Mucosa of rectum (tissue), 2 donors: ENCODE results near the gene TRAPPC2L.

Experiments used
- H3K27ac ChIP-seq, 2 donors: one replicate each; pipeline ENCODE4 v1.7.0; 2013; ENCODE audit warnings: inconsistent platforms in 2 of 2, low read depth in 2 of 2, low read length in 2 of 2
- H3K27me3 ChIP-seq, 2 donors: one replicate each; pipeline ENCODE4 v1.7.0; 2013; ENCODE audit warnings: low read length in 2 of 2; ENCODE audit not compliant: control insufficient read depth in 2 of 2, insufficient read depth in 2 of 2
- H3K36me3 ChIP-seq, 2 donors: one replicate each; pipeline ENCODE4 v1.7.0; 2013; ENCODE audit warnings: low read length in 2 of 2; ENCODE audit not compliant: control insufficient read depth in 2 of 2, insufficient read depth in 2 of 2
- H3K4me1 ChIP-seq, 2 donors: one replicate each; pipeline ENCODE4 v1.7.0; 2013; ENCODE audit warnings: low read length in 2 of 2, mild to moderate bottlenecking in 1 of 2; ENCODE audit not compliant: control insufficient read depth in 2 of 2, insufficient read depth in 2 of 2
- H3K4me3 ChIP-seq, 2 donors: one replicate each; pipeline ENCODE4 v1.7.0; 2013; ENCODE audit warnings: low read length in 2 of 2
- H3K9ac ChIP-seq, 2 donors: one replicate each; pipeline ENCODE4 v1.7.0; 2013; ENCODE audit warnings: low read length in 2 of 2, low read depth in 1 of 2, mild to moderate bottlenecking in 1 of 2
- H3K9me3 ChIP-seq, 2 donors: one replicate each; pipeline ENCODE4 v1.7.0; 2013; ENCODE audit warnings: low read length in 2 of 2; ENCODE audit not compliant: control insufficient read depth in 2 of 2
- donor health status: healthy.
- donor health status: Normal muscosa, but diverticular disease.

Gene TRAPPC2L

DNA sequence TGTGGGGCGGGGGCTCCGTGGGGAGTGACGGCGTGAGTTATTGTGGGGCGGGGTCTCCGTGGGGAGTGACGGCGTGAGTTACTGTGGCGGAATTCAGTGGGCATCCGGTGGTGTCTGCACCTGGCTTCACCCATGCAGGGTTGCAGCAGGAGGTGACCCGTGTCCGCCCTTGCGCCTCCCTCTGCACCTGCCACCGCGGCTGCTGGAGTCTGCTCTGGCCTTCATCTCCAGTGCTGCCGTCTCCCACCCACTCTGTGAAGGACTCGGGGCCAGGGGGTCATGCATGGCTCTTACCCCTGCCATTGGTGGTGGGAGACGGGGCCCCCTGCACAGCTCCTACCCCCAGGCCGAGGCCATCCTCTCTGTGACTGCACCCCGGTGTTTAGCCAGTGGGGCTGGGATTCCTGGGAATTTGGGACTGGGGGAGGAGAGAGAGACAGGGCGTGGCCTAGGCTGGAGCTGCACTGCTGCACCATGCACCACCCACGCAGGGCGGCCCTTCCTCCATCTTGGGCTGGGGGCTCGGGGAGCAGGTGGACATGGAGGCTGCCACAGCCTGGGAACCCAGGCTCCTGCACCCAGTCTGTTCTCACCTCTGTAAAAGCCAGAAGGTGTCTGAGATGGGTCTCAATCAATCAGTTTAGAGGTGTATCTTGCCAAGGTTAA is 10.8 kb downstream of the TRAPPC2L start:
- Histone ChIP-seq H3K9ac (no peak overlapping the region), H3K27me3 (peaks cover 3 to 24% of the 10 kb centered on the region in 2 donors)

DNA sequence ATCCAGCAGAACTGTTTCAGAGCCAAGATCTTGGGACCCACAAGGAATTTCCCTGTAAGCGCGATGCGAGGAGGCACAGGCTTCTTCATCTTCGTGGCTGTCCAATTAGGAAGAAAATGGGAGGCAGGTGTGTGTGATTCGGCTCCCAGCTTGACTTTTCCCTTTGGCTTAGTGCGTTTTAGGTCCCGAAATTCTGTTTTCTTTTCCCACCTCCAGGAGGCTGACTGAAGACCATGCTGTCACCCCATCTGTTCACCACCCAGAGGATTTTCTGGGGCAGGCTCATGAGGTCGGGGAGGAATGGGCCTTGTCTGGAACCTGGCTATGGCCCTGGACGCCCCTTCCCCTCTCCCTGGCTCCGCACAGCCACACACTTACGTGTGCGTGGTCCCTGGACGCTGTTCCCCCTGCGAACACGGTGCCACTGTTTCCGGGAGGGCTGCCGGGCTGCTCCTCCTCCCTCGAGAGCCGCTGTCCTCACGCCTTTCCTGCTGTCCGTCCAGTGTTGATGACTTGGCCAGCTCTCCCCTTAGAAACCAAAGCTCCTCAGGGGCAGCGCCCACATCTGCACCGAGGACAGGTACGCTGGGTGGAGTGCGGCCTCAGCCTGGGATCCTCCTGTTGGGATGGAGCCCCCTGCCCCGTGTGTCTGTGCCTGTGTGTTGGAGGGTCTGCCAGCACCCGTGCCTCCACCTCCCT is 12.2 kb downstream of the TRAPPC2L start:
- Histone ChIP-seq H3K9me3 (no peaks in the 10 kb centered on the region), H3K27ac (no peak overlapping the region), H3K4me3 (no peak overlapping the region), H3K9ac (no peak overlapping the region), H3K4me1 (peaks cover 0 to 2% of the 10 kb centered on the region in 2 donors), H3K36me3 (no peaks in the 10 kb centered on the region), H3K27me3 (peaks cover 3 to 24% of the 10 kb centered on the region in 2 donors)

More for the DNA sequence above, 10.8 kb downstream of the TRAPPC2L start:
- no peak overlapping the region for H3K4me3 ChIP-seq
- H3K4me1 ChIP-seq: peaks cover 0 to 2% of the 10 kb centered on the region in 2 donors
- H3K36me3 ChIP-seq: peaks cover 0 to 1% of the 10 kb centered on the region in 2 donors
- no peak overlapping the region for H3K27ac ChIP-seq
- no peaks in the 10 kb centered on the region for H3K9me3 ChIP-seq

DNA sequence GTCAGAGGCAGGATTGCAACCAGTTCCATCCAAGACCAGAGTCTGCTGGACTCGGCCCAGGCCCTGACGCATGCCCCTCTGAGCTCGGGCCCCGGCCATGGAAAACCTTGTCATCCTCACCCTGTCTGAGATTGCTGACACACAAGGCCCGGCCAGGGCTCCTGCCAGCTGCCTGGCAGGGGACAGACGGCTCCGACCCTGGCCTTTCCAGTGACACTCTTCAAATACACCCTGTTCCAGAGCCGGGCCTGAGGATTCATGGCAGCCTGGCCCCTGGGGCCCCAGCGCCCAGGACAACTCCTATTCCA is 12.7 kb downstream of the TRAPPC2L start:
- H3K36me3 ChIP-seq: no peaks in the 10 kb centered on the region
- no peak overlapping the region for H3K4me3 ChIP-seq
- H3K27me3 ChIP-seq: peaks cover 3 to 24% of the 10 kb centered on the region in 2 donors
- H3K9me3 ChIP-seq: no peaks in the 10 kb centered on the region
- no peak overlapping the region for H3K9ac ChIP-seq
- H3K27ac ChIP-seq: no peak overlapping the region
- H3K4me1 ChIP-seq: peaks cover 0 to 2% of the 10 kb centered on the region in 2 donors

DNA sequence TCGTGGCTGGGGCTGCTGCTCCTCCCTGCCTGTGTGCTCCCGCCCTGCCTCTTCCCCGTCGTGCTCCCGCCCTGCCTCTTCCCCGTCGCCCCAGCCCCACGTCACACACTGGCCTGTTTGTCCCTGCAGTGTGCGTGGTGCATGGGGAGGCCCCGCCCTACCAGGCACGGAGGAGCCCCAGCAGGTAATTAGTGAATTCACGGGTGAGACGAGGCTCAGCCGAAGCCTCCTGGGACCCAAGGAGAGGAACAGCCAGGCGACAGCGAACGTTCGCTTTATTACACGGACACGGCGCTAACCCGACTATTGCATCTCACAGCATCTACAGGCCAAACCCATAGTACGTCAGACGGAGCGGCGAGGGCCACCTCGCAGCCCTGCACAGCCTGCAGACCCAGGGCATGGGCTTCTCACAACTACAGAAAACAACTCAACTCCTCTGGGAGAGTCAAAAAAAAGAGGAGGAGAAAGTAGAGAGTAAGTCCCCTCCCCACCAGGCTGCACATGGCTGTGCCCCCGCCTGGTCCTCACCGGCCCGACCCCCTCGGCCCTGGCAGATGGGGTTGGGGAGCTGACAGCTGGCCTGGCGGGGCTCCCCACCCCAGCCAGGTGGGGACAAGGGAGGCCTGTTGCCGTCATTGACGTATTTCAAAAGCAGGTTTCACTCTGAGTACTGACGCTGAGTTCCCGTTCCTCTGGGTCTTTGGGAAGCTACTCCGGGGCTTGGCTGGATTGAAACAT is 13.9 kb downstream of the TRAPPC2L start:
- H3K27ac ChIP-seq: no peak overlapping the region
- no peak overlapping the region for H3K9ac ChIP-seq
- peak overlapping the region in 1 of 2 donors; percentile 26 for H3K4me3 ChIP-seq

DNA sequence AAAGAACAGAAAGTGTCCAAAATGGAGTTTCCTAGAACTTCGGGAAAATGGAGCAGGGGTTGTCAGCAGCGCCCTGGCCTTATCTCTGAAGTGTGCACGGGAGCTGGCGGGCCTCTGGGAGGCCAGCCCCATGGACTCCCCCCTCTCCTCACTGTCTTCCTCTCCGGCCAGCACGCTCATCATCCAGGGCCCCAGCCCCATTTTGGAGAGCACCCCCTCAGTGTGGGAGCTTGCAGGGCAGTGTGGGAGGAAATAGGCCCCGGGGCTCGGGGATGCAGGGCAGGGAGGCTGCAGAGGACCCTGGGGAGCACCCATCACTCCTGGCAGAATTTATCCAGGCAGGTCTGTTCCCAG is 14.4 kb downstream of the TRAPPC2L start:
- peak overlapping the region in 1 of 2 donors; percentile 13 for H3K4me3 ChIP-seq
- no peaks in the 10 kb centered on the region for H3K9me3 ChIP-seq
- H3K9ac ChIP-seq: no peak overlapping the region
- H3K36me3 ChIP-seq: no peaks in the 10 kb centered on the region
- H3K4me1 ChIP-seq: peaks cover 0 to 2% of the 10 kb centered on the region in 2 donors
- no peak overlapping the region for H3K27ac ChIP-seq
- H3K27me3 ChIP-seq: peaks cover 3 to 24% of the 10 kb centered on the region in 2 donors

More for the DNA sequence above, 13.9 kb downstream of the TRAPPC2L start:
- no peaks in the 10 kb centered on the region for H3K9me3 ChIP-seq
- peaks cover 0 to 2% of the 10 kb centered on the region in 2 donors for H3K4me1 ChIP-seq
- peaks cover 3 to 24% of the 10 kb centered on the region in 2 donors for H3K27me3 ChIP-seq
- no peaks in the 10 kb centered on the region for H3K36me3 ChIP-seq

DNA sequence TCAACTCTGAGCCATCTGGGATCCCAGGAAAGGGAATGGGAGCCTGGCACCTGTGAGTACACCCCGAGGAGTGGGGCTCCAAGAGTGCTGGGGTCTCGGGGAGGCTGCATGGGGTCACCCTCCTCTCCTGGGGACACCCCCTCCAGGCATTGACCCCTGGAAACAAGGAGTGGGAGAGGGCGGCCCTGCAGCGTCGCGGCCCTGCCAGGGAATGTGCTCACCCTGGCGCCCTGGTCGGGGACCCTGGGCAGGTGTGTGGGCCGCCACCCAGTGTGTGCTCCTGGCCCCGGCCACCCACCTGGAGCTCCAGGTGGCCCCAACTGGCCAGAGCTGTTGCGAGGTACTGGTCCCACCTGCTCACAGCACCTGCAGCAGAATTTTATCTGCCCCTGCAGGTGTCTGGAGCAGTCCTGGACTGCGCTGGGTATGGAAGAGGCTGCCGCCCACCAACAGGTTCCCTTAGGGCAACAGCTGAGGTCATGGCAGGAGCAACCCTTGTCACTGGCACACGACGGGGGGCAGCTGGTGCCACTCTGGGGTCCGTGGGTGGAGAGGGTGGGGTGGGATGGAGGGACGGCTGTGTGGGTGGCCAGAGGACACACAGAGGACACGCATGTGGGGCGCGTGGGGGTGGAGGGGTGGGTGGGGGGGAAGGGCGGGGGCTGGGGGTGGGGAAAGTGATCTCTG is 14.9 kb downstream of the TRAPPC2L start:
- no peak overlapping the region for H3K9ac ChIP-seq
- H3K4me1 ChIP-seq: peaks cover 0 to 2% of the 10 kb centered on the region in 2 donors
- H3K27ac ChIP-seq: no peak overlapping the region
- H3K4me3 ChIP-seq: no peak overlapping the region
- H3K27me3 ChIP-seq: peaks cover 3 to 24% of the 10 kb centered on the region in 2 donors
- H3K9me3 ChIP-seq: no peaks in the 10 kb centered on the region
- no peaks in the 10 kb centered on the region for H3K36me3 ChIP-seq

DNA sequence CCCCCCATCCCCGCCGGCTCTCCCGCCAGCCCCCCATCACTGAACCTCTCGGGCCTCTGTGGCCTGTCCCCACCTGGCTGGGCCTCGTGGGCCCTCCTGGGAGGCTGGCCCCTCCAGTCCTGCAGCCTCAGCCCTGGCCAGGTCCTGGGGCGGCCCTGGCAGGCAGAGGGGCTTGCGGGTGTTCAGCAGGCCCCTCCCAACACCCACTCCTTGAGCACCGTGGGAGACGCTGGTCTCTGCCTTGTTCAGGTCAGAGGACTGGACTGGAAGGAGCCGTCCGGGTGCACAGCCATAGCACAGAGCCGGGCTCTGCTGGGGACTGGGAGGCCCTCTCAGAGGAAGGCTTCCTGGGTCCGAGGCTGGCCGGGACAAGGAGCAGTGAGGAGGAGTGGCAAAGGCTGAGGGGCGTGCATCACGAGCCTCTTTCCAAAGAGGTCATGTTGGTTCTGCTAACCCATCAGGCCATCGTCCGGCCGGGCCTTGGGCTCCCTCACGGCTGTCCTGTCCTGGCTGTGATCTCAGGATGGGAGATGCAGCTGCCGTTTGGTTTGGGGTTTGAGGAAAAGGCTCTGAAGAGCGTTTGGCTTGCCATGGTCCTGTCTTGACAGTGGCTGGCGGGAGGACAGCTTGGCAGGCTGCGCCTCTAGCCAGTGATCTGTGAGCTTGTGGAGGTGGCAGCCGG is 15.9 kb downstream of the TRAPPC2L start:
- no peaks in the 10 kb centered on the region for H3K36me3 ChIP-seq
- peaks cover 0 to 2% of the 10 kb centered on the region in 2 donors for H3K4me1 ChIP-seq
- peaks cover 3 to 24% of the 10 kb centered on the region in 2 donors for H3K27me3 ChIP-seq
- no peak overlapping the region for H3K9ac ChIP-seq
- H3K9me3 ChIP-seq: no peaks in the 10 kb centered on the region
- no peak overlapping the region for H3K4me3 ChIP-seq
- no peak overlapping the region for H3K27ac ChIP-seq

DNA sequence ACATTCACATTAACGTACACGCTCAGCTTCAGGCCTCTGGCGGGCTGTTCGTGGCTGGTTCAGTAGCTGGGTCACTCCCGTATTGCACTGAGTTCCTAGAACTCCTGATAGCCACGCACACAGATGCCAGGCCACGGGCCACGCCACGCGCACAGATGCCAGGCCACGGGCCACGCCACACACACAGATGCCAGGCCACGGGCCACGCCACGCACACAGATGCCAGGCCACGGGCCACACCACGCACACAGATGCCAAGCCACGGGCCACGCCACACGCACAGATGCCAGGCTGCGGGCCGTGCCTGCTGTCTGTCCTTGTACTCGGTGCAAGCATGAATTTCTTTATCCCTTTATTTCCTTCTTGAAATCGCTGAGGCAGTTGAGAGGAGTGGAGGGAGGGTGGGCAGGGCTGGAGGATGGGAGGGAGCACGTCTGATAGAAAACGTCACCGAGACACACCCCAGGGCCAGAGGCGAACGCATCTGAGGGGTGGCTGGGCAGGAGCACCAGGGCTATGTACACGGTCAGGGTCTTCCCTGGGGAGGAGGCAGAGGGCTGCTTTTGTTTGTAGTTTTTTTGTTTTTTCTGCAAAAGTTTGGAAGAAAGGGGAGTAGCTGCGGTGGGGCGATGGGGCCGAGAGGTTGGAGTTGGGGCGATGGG is 18.1 kb downstream of the TRAPPC2L start:
- Histone ChIP-seq H3K9ac (no peak overlapping the region), H3K9me3 (no peaks in the 10 kb centered on the region), H3K27me3 (peaks cover 3 to 11% of the 10 kb centered on the region in 2 donors), H3K4me3 (no peak overlapping the region), H3K36me3 (peaks cover 3 to 4% of the 10 kb centered on the region in 2 donors), H3K27ac (no peak overlapping the region), H3K4me1 (peaks cover 0 to 2% of the 10 kb centered on the region in 2 donors)

DNA sequence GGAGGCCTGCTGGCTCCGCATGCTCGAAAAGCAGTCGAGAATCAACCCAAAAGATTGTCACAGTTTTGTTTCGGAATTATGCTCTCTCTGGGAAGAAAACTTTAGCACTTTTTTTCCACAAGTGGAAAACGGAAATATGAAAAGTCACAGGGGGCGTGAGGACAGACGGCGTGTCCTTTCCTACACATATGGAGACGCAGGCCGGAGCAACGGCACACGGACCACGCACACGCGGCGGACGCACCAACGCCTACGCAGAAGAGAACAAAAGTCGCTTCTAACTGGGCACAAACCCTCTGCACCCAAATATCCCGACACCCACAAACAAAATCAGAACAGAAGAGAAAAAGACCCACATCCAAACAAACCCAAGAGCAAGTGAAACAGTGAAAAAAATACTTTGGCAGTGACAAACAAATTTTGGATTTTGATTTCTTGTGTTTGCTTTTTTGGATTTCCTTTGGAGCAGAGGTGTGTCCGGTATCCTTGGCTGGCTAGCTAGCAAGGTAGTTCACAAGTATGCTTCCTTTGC is 18.8 kb downstream of the TRAPPC2L start:
- Histone ChIP-seq H3K27ac (no peak overlapping the region), H3K4me3 (no peak overlapping the region), H3K4me1 (peaks cover 1 to 3% of the 10 kb centered on the region in 2 donors), H3K27me3 (peaks cover 2 to 16% of the 10 kb centered on the region in 2 donors), H3K9ac (no peak overlapping the region), H3K9me3 (no peaks in the 10 kb centered on the region), H3K36me3 (peaks cover 3 to 4% of the 10 kb centered on the region in 2 donors)
